ENCODE data around the gene SETD5.

DNA sequence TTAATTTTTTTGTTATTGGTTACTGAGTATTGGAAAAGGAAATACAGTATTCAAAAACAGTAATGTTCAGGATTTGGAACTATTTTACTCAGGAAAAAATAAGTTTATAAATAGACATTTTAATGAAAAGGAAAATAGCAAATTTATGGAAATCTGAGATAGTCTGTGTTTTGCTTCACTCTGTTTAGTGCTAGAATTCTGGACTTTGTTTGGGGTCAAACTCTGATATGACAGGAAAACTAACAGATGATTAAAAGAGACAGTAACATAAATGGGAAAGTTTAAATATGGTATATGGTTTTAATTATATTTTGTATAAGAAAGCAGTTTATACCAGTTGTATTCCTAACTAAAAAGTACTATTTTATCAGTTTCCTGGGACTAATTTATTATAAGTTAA, 17.4 kb downstream of the SETD5 start:
- TF ChIP-seq, protein P1, sequence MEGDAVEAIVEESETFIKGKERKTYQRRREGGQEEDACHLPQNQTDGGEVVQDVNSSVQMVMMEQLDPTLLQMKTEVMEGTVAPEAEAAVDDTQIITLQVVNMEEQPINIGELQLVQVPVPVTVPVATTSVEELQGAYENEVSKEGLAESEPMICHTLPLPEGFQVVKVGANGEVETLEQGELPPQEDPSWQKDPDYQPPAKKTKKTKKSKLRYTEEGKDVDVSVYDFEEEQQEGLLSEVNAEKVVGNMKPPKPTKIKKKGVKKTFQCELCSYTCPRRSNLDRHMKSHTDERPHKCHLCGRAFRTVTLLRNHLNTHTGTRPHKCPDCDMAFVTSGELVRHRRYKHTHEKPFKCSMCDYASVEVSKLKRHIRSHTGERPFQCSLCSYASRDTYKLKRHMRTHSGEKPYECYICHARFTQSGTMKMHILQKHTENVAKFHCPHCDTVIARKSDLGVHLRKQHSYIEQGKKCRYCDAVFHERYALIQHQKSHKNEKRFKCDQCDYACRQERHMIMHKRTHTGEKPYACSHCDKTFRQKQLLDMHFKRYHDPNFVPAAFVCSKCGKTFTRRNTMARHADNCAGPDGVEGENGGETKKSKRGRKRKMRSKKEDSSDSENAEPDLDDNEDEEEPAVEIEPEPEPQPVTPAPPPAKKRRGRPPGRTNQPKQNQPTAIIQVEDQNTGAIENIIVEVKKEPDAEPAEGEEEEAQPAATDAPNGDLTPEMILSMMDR (conservative IDR thresholded peaks at IDR 0.05; ENCODE audit: low read depth, low read length), result no peak
- TF ChIP-seq EZH2 (IDR thresholded peaks at IDR 0.05; ENCODE audit: borderline replicate concordance, low read depth, low read length, poor library complexity, severe bottlenecking), result no peak

Measured in A673 (cell line).